Endodermal cell (in vitro differentiated cells): Measurements from ENCODE around the gene LCAT. TPM values are rescaled to one million over a fixed set of nuclear protein-coding genes. Genes with fewer than 3 reads are reported as not detected.
A peak's percentile ranks its signal among the peaks of the same experiment; 100 is the strongest.
"Not testable (repeated sequence)": the region's sequence is repeated elsewhere in the genome, so short reads cannot be mapped to it uniquely, and the experiment has no call there.

Source experiments
- DNase-seq: peaks from one replicate; pipeline ENCODE4 v3.0.0-alpha.2; 2017
- H3K27ac ChIP-seq: 2 replicates; pipeline ENCODE4 v1.5.1; 2013; ENCODE audit warnings: mild to moderate bottlenecking, low read depth, low read length, moderate library complexity
- H3K27me3 ChIP-seq: 2 replicates; pipeline ENCODE4 v1.6.1; 2013; ENCODE audit warnings: mild to moderate bottlenecking, low read length, moderate library complexity; ENCODE audit not compliant: insufficient read depth, control insufficient read depth, poor library complexity, severe bottlenecking
- H3K36me3 ChIP-seq: 2 replicates; pipeline ENCODE4 v1.7.0; 2013; ENCODE audit warnings: mild to moderate bottlenecking, low read length, moderate library complexity; ENCODE audit not compliant: control insufficient read depth, insufficient read depth
- H3K4me1 ChIP-seq: one replicate; pipeline ENCODE4 v1.7.0; 2013; ENCODE audit warnings: low read length; ENCODE audit not compliant: control insufficient read depth, insufficient read depth
- H3K4me3 ChIP-seq: 2 replicates; pipeline ENCODE4 v1.5.1; 2013; ENCODE audit warnings: mild to moderate bottlenecking, low read length, moderate library complexity
- H3K9ac ChIP-seq: 2 replicates; pipeline ENCODE4 v1.6.1; 2013; ENCODE audit warnings: mild to moderate bottlenecking, low read length, moderate library complexity; ENCODE audit not compliant: poor library complexity, severe bottlenecking; ENCODE audit errors: extremely low read depth
- H3K9me3 ChIP-seq: 2 replicates; pipeline ENCODE4 v1.6.1; 2013; ENCODE audit warnings: mild to moderate bottlenecking, low read length, moderate library complexity; ENCODE audit not compliant: control insufficient read depth
- H3K27ac Mint-ChIP-seq: 2 replicates; pipeline ENCODE4 v1.8.0; 2020; ENCODE audit warnings: mixed read lengths
- H3K27me3 Mint-ChIP-seq: 2 replicates; pipeline ENCODE4 v1.8.0; 2021; ENCODE audit warnings: mild to moderate bottlenecking, mixed read lengths; ENCODE audit not compliant: insufficient read depth
- H3K36me3 Mint-ChIP-seq: 2 replicates; pipeline ENCODE4 v1.8.0; 2020; ENCODE audit warnings: low read depth, mixed read lengths
- H3K4me1 Mint-ChIP-seq: 2 replicates; pipeline ENCODE4 v1.8.0; 2020; ENCODE audit warnings: mixed read lengths
- H3K4me3 Mint-ChIP-seq: 2 replicates; pipeline ENCODE4 v1.8.0; 2020; ENCODE audit warnings: mild to moderate bottlenecking, moderate library complexity, mixed read lengths
- H3K9me3 Mint-ChIP-seq: 2 replicates; pipeline ENCODE4 v1.8.0; 2020; ENCODE audit warnings: mild to moderate bottlenecking, mixed read lengths
- CTCF ChIP-seq: fragments of 200-600 bp; sonication (generic); conservative IDR thresholded peaks from 2 replicates; pipeline ENCODE4 v1.5.0; 2021; ENCODE audit warnings: antibody characterized with exemption, mild to moderate bottlenecking
- WGBS, 2 experiments: methylation state at CpG; one replicate each; pipeline versions ENCODE4 v1.1.5 to v1.1.7; 2013; ENCODE audit warnings: missing lambda C conversion rate in 2 of 2, mixed read lengths in 1 of 2; ENCODE audit not compliant: insufficient coverage in 1 of 2, insufficient read length in 1 of 2; 5-methylcytosine and 5-hydroxymethylcytosine counted together
- total RNA-seq, 2 donors: library from RNA; stranded (reverse); fragmentation: NEBNext Ultra II Directional in 1 of 2; extraction: Animal tissue kit (Norgen Biotek cat#: 25700) in 1 of 2; gene quantifications; 2 replicates in 1 of 2; 3 replicates in 1 of 2; pipeline ENCODE4 v1.2.1, GENCODE V29; 2021

Gene LCAT
- total RNA-seq, 2 donors from 2014 or later: 8.4 to 14.3 TPM

GRCh38 chr16:67940446-67941089 is 3.4 kb downstream of the LCAT start:
- no peak overlapping the region for H3K27ac ChIP-seq
- H3K4me1 Mint-ChIP-seq: peaks cover 13% of the 10 kb centered on the region
- H3K36me3 Mint-ChIP-seq: peaks cover 5% of the 10 kb centered on the region
- no peak overlapping the region for H3K4me3 Mint-ChIP-seq
- H3K27me3 Mint-ChIP-seq: no peaks in the 10 kb centered on the region
- H3K27me3 ChIP-seq: no peaks in the 10 kb centered on the region
- no peak overlapping the region for H3K27ac Mint-ChIP-seq
- no peak for DNase-seq
- no peak for TF ChIP-seq CTCF
- no peaks in the 10 kb centered on the region for H3K9me3 ChIP-seq
- H3K4me1 ChIP-seq: peaks cover 10% of the 10 kb centered on the region
- 93 to 95% methylated on average over 4 to 5 of the region's 5 CpGs for WGBS, 2 experiments
- H3K9ac ChIP-seq: no peak overlapping the region
- no peak overlapping the region for H3K4me3 ChIP-seq
- H3K9me3 Mint-ChIP-seq: no peaks in the 10 kb centered on the region
- peaks cover 19% of the 10 kb centered on the region for H3K36me3 ChIP-seq

- no peak overlapping the region for H3K9ac ChIP-seq
- Mint-ChIP-seq H3K27me3 (no peaks in the 10 kb centered on the region), H3K27ac (no peak overlapping the region), H3K9me3 (no peaks in the 10 kb centered on the region), H3K4me1 (peaks cover 19% of the 10 kb centered on the region), H3K36me3 (peaks cover 2% of the 10 kb centered on the region), H3K4me3 (no peak overlapping the region)
- no peaks in the 10 kb centered on the region for H3K27me3 ChIP-seq
- no peak overlapping the region for H3K27ac ChIP-seq
- no peak for TF ChIP-seq CTCF
- peaks cover 10% of the 10 kb centered on the region for H3K4me1 ChIP-seq
- no peak overlapping the region for H3K4me3 ChIP-seq
- H3K36me3 ChIP-seq: peaks cover 13% of the 10 kb centered on the region
- 95 to 97% methylated on average over 22 to 33 of the region's 33 CpGs for WGBS, 2 experiments
- H3K9me3 ChIP-seq: no peaks in the 10 kb centered on the region
- DNase-seq: no peak
Measured at GRCh38 chr16:67939507-67940445, 4.1 kb downstream of the LCAT start.

GRCh38 chr16:67937713-67938112 is 6.2 kb downstream of the LCAT start:
- peak overlapping the region; percentile 100 for H3K4me3 Mint-ChIP-seq
- H3K27ac ChIP-seq, H3K4me1 ChIP-seq, H3K27ac Mint-ChIP-seq, H3K36me3 Mint-ChIP-seq, H3K36me3 ChIP-seq, DNase-seq, H3K9me3 Mint-ChIP-seq, H3K9me3 ChIP-seq, H3K27me3 ChIP-seq, H3K4me3 ChIP-seq, H3K27me3 Mint-ChIP-seq, H3K9ac ChIP-seq: not testable (repeated sequence)
- 89 to 96% methylated on average over 2 to 5 of the region's 5 CpGs for WGBS, 2 experiments
- peaks cover 16% of the 10 kb centered on the region for H3K4me1 Mint-ChIP-seq
